GM12892 (cell line): ENCODE results near the gene DNM3.

ENCODE experiments used
- POLR2A ChIP-seq: IDR thresholded peaks from 2 replicates; pipeline ENCODE4 v1.6.1; 2011; ENCODE audit warnings: low read depth, low read length, control low read depth
- POLR2AphosphoS5 ChIP-seq: IDR thresholded peaks from 2 replicates; pipeline ENCODE4 v1.6.1; 2011; ENCODE audit warnings: low read depth, low read length, control low read depth
- TAF1 ChIP-seq: IDR thresholded peaks from 2 replicates; pipeline ENCODE4 v1.6.1; 2011; ENCODE audit warnings: low read depth, mild to moderate bottlenecking, control low read depth, low read length, borderline replicate concordance

DNA sequence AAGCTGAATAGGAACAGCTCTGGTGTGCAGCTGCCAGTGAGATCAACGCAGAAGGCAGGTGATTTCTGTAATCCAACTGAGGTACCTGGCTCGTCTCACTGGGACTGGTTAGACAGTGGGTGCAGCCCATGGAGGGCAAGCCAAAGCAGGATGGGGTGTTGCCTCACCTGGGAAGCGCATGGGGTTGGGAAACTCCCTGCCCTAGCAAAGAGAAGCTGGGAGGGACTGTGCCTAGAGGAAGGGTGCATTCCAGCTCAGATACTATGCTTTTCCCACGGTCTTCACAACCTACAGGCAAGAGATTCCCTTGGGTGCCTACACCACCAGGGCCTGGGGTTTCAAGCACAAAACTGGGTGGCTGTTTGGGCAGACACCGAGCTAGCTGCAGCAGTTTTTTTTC is 183.2 kb downstream of the DNM3 start:
- TF ChIP-seq POLR2AphosphoS5 (no peak), POLR2A (no peak), TAF1 (no peak)
